Type B pancreatic cell (in vitro differentiated cells): ENCODE data around the gene EPHA6. TPM values are rescaled to one million over a fixed set of nuclear protein-coding genes. Genes with fewer than 3 reads are reported as not detected.

Source experiments
- DNase-seq: peaks from one replicate; pipeline ENCODE4 v3.0.0; 2021; ENCODE audit warnings: mixed read lengths; ENCODE audit not compliant: unreplicated experiment; ENCODE audit errors: extremely low spot score
- H3K27ac Mint-ChIP-seq: 2 replicates; pipeline ENCODE4 v1.8.0; 2021; ENCODE audit warnings: mild to moderate bottlenecking, mixed read lengths
- H3K27me3 Mint-ChIP-seq: 2 replicates; pipeline ENCODE4 v1.8.0; 2021; ENCODE audit warnings: mixed read lengths
- H3K36me3 Mint-ChIP-seq: 2 replicates; pipeline ENCODE4 v1.8.0; 2021; ENCODE audit warnings: mixed read lengths
- H3K4me1 Mint-ChIP-seq: one replicate; pipeline ENCODE4 v1.8.0; 2021; ENCODE audit warnings: mixed read lengths; ENCODE audit not compliant: unreplicated experiment
- H3K4me3 Mint-ChIP-seq: 2 replicates; pipeline ENCODE4 v1.8.0; 2021; ENCODE audit warnings: mild to moderate bottlenecking, mixed read lengths
- H3K9me3 Mint-ChIP-seq: 2 replicates; pipeline ENCODE4 v1.8.0; 2021; ENCODE audit warnings: mixed read lengths
- CTCF ChIP-seq: fragments of 200-600 bp; sonication (generic); conservative IDR thresholded peaks from 2 replicates; pipeline ENCODE4 v1.5.0; 2021; ENCODE audit warnings: antibody characterized with exemption, mild to moderate bottlenecking
- total RNA-seq: library from RNA; stranded (reverse); gene quantifications from 2 replicates; pipeline ENCODE4 v1.2.1, GENCODE V29; 2021; ENCODE audit warnings: low replicate concordance

The EPHA6 gene
- total RNA-seq, 1 donor from 2014 or later: 9.9 TPM

- no peak overlapping the region for H3K27ac Mint-ChIP-seq
- no peak overlapping the region for H3K4me3 Mint-ChIP-seq
- no peaks in the 10 kb centered on the region for H3K4me1 Mint-ChIP-seq
- DNase-seq: no peak
- peaks cover 5% of the 10 kb centered on the region for H3K9me3 Mint-ChIP-seq
- H3K36me3 Mint-ChIP-seq: peaks cover 4% of the 10 kb centered on the region
- no peak for TF ChIP-seq CTCF
- H3K27me3 Mint-ChIP-seq: peaks cover 28% of the 10 kb centered on the region
Measured at GRCh38 chr3:97692389-97692788, 878.0 kb downstream of the EPHA6 start.

- TF ChIP-seq CTCF: no peak
- H3K4me3 Mint-ChIP-seq: no peak overlapping the region
- no peaks in the 10 kb centered on the region for H3K4me1 Mint-ChIP-seq
- peaks cover 5% of the 10 kb centered on the region for H3K9me3 Mint-ChIP-seq
- no peak for DNase-seq
- peaks cover 4% of the 10 kb centered on the region for H3K36me3 Mint-ChIP-seq
- H3K27me3 Mint-ChIP-seq: peaks cover 28% of the 10 kb centered on the region
- no peak overlapping the region for H3K27ac Mint-ChIP-seq
Measured at GRCh38 chr3:97692831-97693230, 878.4 kb downstream of the EPHA6 start.

- Mint-ChIP-seq H3K4me1 (no peaks in the 10 kb centered on the region), H3K27me3 (peaks cover 30% of the 10 kb centered on the region), H3K4me3 (peak overlapping the region; percentile 7), H3K9me3 (peaks cover 2% of the 10 kb centered on the region), H3K36me3 (peaks cover 2% of the 10 kb centered on the region), H3K27ac (no peak overlapping the region)
- TF ChIP-seq CTCF: no peak
- no peak for DNase-seq
Measured at GRCh38 chr3:97694876-97695275, 880.5 kb downstream of the EPHA6 start.

- no peak for TF ChIP-seq CTCF
- Mint-ChIP-seq H3K27me3 (peaks cover 33% of the 10 kb centered on the region), H3K9me3 (no peaks in the 10 kb centered on the region), H3K4me3 (no peak overlapping the region), H3K36me3 (no peaks in the 10 kb centered on the region), H3K27ac (no peak overlapping the region), H3K4me1 (no peaks in the 10 kb centered on the region)
- DNase-seq: no peak
Measured at GRCh38 chr3:97698691-97699090, 884.3 kb downstream of the EPHA6 start.

- DNase-seq: no peak
- Mint-ChIP-seq H3K4me3 (no peak overlapping the region), H3K27me3 (peaks cover 32% of the 10 kb centered on the region), H3K27ac (no peak overlapping the region), H3K9me3 (no peaks in the 10 kb centered on the region), H3K4me1 (no peaks in the 10 kb centered on the region), H3K36me3 (no peaks in the 10 kb centered on the region)
- TF ChIP-seq CTCF: no peak
Measured at GRCh38 chr3:97699889-97700288, 885.5 kb downstream of the EPHA6 start.

GRCh38 chr3:97705764-97706163, 891.4 kb downstream of the EPHA6 start:
- H3K27me3 Mint-ChIP-seq: peaks cover 33% of the 10 kb centered on the region
- no peaks in the 10 kb centered on the region for H3K4me1 Mint-ChIP-seq
- DNase-seq: no peak
- H3K27ac Mint-ChIP-seq: no peak overlapping the region
- H3K9me3 Mint-ChIP-seq: peaks cover 5% of the 10 kb centered on the region
- H3K36me3 Mint-ChIP-seq: no peaks in the 10 kb centered on the region
- no peak overlapping the region for H3K4me3 Mint-ChIP-seq
- no peak for TF ChIP-seq CTCF
